SK-N-SH (cell line): ENCODE measurements around the gene C6orf89. TPM values are rescaled to one million over a fixed set of nuclear protein-coding genes. Genes with fewer than 3 reads are reported as not detected.

Experiments
- CTCF ChIA-PET: fragments of 300-600, 350-600 bp; formaldehyde crosslinking; extraction: SDS; loops from one replicate; lab custom pipeline; 2021; lab: Yijun Ruan, JAX
- POLR2A ChIA-PET: fragments of 350-600 bp; sonication (Branson Sonifier 250); formaldehyde crosslinking; extraction: SDS; loops from one replicate; lab custom pipeline; 2020; ENCODE audit warnings: antibody characterized with exemption, inconsistent platforms; lab: Yijun Ruan, JAX
- DNase-seq: peaks from one replicate; pipeline ENCODE4 v3.0.0; 2012
- H2AFZ ChIP-seq: fragments of 200-600 bp; sonication (generic); 2 replicates; pipeline ENCODE4 v1.8.1; 2016; ENCODE audit warnings: antibody characterized with exemption, mild to moderate bottlenecking, low read depth
- H3F3A ChIP-seq: fragments of 200-600 bp; sonication (generic); replicated peaks from 2 replicates; pipeline ENCODE3; 2016; ENCODE audit warnings: antibody characterized with exemption, mild to moderate bottlenecking; ENCODE audit not compliant: insufficient read depth
- H3K27ac ChIP-seq, 2 experiments: fragments of 200-500 bp in 1 of 2; fragments of 200-600 bp in 1 of 2; sonication (Bioruptor generic) in 1 of 2; sonication (generic), shearing (Covaris generic) in 1 of 2; 2 replicates each; pipeline versions ENCODE4 v1.5.1 to v1.6.1; 2014 to 2016; ENCODE audit warnings: low read depth in 2 of 2, inconsistent platforms in 1 of 2, low read length in 1 of 2, mild to moderate bottlenecking in 1 of 2, mixed read lengths in 1 of 2
- H3K27me3 ChIP-seq: fragments of 200-600 bp; sonication (generic), shearing (Covaris generic); 2 replicates; pipeline ENCODE4 v1.6.1; 2016; ENCODE audit warnings: mixed run types; ENCODE audit not compliant: insufficient read depth
- H3K36me3 ChIP-seq, 2 experiments: fragments of 200-500 bp in 1 of 2; fragments of 200-600 bp in 1 of 2; sonication (Bioruptor generic) in 1 of 2; sonication (generic) in 1 of 2; replicated peaks in 1 of 2; 2 replicates each; pipeline versions ENCODE3 to v1.5.1; 2014 to 2016; ENCODE audit warnings: low read length in 1 of 2, mild to moderate bottlenecking in 1 of 2; ENCODE audit not compliant: insufficient read depth in 2 of 2, control insufficient read depth in 1 of 2
- H3K4me1 ChIP-seq, 2 experiments: fragments of 200-500 bp in 1 of 2; fragments of 200-600 bp in 1 of 2; sonication (Bioruptor generic) in 1 of 2; sonication (generic), shearing (Covaris generic) in 1 of 2; 2 replicates each; pipeline versions ENCODE4 v1.5.1 to v1.6.1; 2014 to 2016; ENCODE audit warnings: low read depth in 1 of 2, low read length in 1 of 2, mixed run types in 1 of 2; ENCODE audit not compliant: insufficient read depth in 2 of 2, control insufficient read depth in 1 of 2
- H3K4me2 ChIP-seq: fragments of 200-600 bp; sonication (generic), shearing (Covaris generic); 2 replicates; pipeline ENCODE4 v1.6.1; 2017; ENCODE audit warnings: mixed run types
- H3K4me3 ChIP-seq, 2 experiments: fragments of 200-500 bp in 1 of 2; fragments of 200-600 bp in 1 of 2; sonication (Bioruptor generic) in 1 of 2; sonication (generic), shearing (Covaris generic) in 1 of 2; 2 replicates each; pipeline versions ENCODE4 v1.5.1 to v1.8.1; 2014 to 2016; ENCODE audit warnings: low read depth in 2 of 2, inconsistent platforms in 1 of 2, low read length in 1 of 2, mild to moderate bottlenecking in 1 of 2, mixed read lengths in 1 of 2, moderate library complexity in 1 of 2
- H3K79me2 ChIP-seq: fragments of 200-600 bp; sonication (generic); 2 replicates; pipeline ENCODE4 v1.8.1; 2017; ENCODE audit warnings: mild to moderate bottlenecking; ENCODE audit not compliant: insufficient read depth
- H3K9ac ChIP-seq: fragments of 200-600 bp; sonication (generic); 2 replicates; pipeline ENCODE4 v1.6.1; 2017; ENCODE audit warnings: mixed run types
- H3K9me2 ChIP-seq: fragments of 200-600 bp; sonication (generic); 2 replicates; pipeline ENCODE4 v1.6.1; 2017; ENCODE audit warnings: mixed run types
- H3K9me3 ChIP-seq: fragments of 200-600 bp; sonication (generic); 2 replicates; pipeline ENCODE4 v1.6.1; 2017; ENCODE audit warnings: mixed run types, mild to moderate bottlenecking, moderate library complexity
- H4K20me1 ChIP-seq: fragments of 200-600 bp; sonication (generic); 2 replicates; pipeline ENCODE4 v1.6.1; 2017; ENCODE audit warnings: mild to moderate bottlenecking, mixed run types; ENCODE audit not compliant: insufficient read depth
- CTCF ChIP-seq: fragments of 200-600 bp; sonication (generic); IDR thresholded peaks from 2 replicates; pipeline ENCODE4 v1.6.1; 2017; ENCODE audit warnings: antibody characterized with exemption, mild to moderate bottlenecking, moderate library complexity
- EP300 ChIP-seq, 2 experiments: IDR thresholded peaks; 2 replicates each; pipeline versions ENCODE4 v1.4.0 to v1.6.1; 2012; ENCODE audit warnings: borderline replicate concordance in 1 of 2, low read depth in 1 of 2, low read length in 1 of 2
- FOXJ3 ChIP-seq: sonication (generic); formaldehyde crosslinking; IDR thresholded peaks from 2 replicates; pipeline ENCODE4 v1.5.1; 2020; ENCODE audit warnings: mild to moderate bottlenecking, missing genetic modification reagents
- NRF1 ChIP-seq: IDR thresholded peaks from 2 replicates; pipeline ENCODE4 v1.6.1; 2012; ENCODE audit warnings: low read depth, mild to moderate bottlenecking, low read length
- RAD21 ChIP-seq: IDR thresholded peaks from 2 replicates; pipeline ENCODE4 v1.6.1; 2012; ENCODE audit warnings: mild to moderate bottlenecking, low read length
- ZBTB33 ChIP-seq: IDR thresholded peaks from 2 replicates; pipeline ENCODE4 v1.4.0; 2012; ENCODE audit warnings: low read depth, borderline replicate concordance
- WGBS: methylation state at CpG from one replicate; pipeline ENCODE4 v1.1.6; 2017; ENCODE audit warnings: low lambda C conversion rate; 5-methylcytosine and 5-hydroxymethylcytosine counted together
- polyA plus RNA-seq, 3 experiments: library from polyadenylated mRNA; depleted of rRNA; stranded (reverse); fragments of >200 nt; gene quantifications; 2 replicates each; pipeline ENCODE4 v1.2.3, GENCODE V29; 2012
- TF ChIP-seq, protein P1 (sequence below): IDR thresholded peaks from 2 replicates; pipeline ENCODE4; 2012

Gene C6orf89
- polyA plus RNA-seq, 1 of the 3 experiments (the other 2 are of a cell fraction): 20.4 TPM

DNA sequence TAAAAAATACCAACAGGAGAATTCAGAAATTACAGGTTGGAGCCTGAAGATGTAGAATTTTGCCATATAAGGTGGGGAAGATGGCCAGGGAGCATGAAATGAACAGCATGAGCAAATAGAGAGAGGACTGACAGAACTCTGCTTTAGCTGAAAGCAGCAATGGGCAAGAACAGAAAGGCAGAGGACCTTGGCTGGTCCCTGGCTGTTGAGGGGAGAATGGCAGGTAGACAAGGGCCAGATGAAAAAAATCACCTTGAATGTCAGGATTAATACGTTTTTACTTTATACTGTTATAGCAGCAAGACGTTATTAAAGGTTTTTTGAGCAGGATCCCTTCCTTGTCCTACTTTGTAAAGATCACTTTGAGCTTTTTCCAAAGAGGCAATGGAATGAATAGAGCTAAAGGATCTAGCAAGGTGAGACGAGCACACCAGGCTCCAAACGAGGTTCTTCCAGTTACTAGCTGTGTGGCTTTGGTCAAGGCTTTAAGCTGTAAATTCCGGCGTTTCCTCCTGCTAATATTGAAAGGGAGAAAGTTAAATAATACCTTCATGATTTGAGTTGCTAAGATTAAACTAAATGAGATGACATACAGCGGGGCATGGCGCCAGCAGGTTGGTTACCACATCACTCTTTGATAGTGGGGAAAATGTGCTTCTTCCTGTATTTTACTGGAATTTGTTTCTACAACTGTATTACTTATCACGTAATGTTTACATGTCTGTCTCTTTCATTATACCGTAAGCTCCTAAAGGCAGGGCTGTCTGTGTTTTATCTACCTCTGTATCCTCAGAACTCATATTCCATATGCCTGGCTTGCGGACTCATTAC, 11.9 kb upstream of the C6orf89 start:
- peak; percentile 54 for DNase-seq
- H3K9me2 ChIP-seq: no peaks in the 10 kb centered on the region
- H2AFZ ChIP-seq: peak overlapping the region; percentile 98
- H4K20me1 ChIP-seq: no peaks in the 10 kb centered on the region
- ChIA-PET CTCF (interaction anchor here (0.6 to 5.8 kb wide), 16 partner anchors 9 to 1343 kb away, joined by 3 to 72 read pairs (median 6); partner anchors contain the start of gene C6orf89), POLR2A (interaction anchor here (0.5 to 2.8 kb wide), 8 partner anchors 9 to 677 kb away, joined by 3 to 26 read pairs (median 3); partner anchors contain the start of gene C6orf89)
- H3K79me2 ChIP-seq: peaks cover 46% of the 10 kb centered on the region
- peaks cover 3% of the 10 kb centered on the region for H3F3A ChIP-seq
- H3K27ac ChIP-seq: peak overlapping the region; percentile 95 to 100
- TF ChIP-seq ZBTB33: no peak
- TF ChIP-seq CTCF: peak; percentile 22; the same call in 1 of the 2 replicates
- TF ChIP-seq NRF1: no peak
- peak; percentile 40 for TF ChIP-seq RAD21
- TF ChIP-seq EP300 (IDR thresholded peaks at IDR 0.05; ENCODE audit: borderline replicate concordance in 1 of 2, low read depth in 1 of 2, low read length in 1 of 2): no peak
- no peak for TF ChIP-seq FOXJ3
- TF ChIP-seq, protein P1, sequence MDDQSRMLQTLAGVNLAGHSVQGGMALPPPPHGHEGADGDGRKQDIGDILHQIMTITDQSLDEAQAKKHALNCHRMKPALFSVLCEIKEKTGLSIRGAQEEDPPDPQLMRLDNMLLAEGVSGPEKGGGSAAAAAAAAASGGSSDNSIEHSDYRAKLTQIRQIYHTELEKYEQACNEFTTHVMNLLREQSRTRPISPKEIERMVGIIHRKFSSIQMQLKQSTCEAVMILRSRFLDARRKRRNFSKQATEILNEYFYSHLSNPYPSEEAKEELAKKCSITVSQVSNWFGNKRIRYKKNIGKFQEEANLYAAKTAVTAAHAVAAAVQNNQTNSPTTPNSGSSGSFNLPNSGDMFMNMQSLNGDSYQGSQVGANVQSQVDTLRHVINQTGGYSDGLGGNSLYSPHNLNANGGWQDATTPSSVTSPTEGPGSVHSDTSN: no peak
- H3K36me3 ChIP-seq: peaks cover 19 to 22% of the 10 kb centered on the region in 2 experiments
- 9% methylated on average over 11 of the region's 11 CpGs for WGBS
- peak overlapping the region; percentile 73 for H3K4me2 ChIP-seq
- peak overlapping the region; percentile 89 for H3K9ac ChIP-seq
- H3K9me3 ChIP-seq: no peaks in the 10 kb centered on the region
- H3K27me3 ChIP-seq: no peaks in the 10 kb centered on the region
- peaks cover 0 to 10% of the 10 kb centered on the region in 2 experiments; a peak in 2 of 4 replicates for H3K4me1 ChIP-seq
- H3K4me3 ChIP-seq: peak overlapping the region; percentile 76 to 87
